ENCODE measurements around the gene STBD1. TPM values are rescaled to one million over a fixed set of nuclear protein-coding genes. Genes with fewer than 3 reads are reported as not detected.

Gene STBD1
- total and polyA plus RNA-seq, 9 of the 15 experiments (the other 6 are each of a cell fraction or from before 2014, with no cell fraction given): 0.08 to 0.64 (median 0.27) TPM; not detected in 2

DNA sequence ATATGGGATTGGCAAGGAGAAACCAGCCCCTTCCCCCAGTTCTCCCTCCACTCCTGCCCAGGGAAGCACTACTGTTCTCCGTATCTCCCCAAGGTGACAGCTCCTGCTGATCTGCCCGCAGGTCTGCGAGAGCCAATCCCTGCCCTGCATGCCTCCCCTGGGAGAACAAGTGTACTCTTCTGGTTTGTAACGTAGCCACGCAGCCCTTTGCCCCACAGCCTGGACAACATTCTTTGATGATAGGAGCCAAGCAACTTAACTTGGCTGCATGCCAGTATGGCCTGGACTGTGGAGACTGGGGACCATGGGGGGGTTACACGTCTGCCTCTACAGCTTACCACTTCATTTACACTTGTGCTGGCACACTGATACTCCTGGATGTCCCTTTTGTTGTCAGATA lies 2.0 kb downstream of the STBD1 start:
- peak overlapping the region in 1 of 2 experiments; percentile 79; a peak in 1 of 4 replicates for H3K9ac ChIP-seq (ENCODE audit: insufficient read depth in 1 of 2, low read depth in 2 of 2, low read length in 2 of 2)
- peak; percentile 76 for FAIRE-seq
- POLR2A ChIA-PET: no interaction called here

More for the DNA sequence above, 2.0 kb downstream of the STBD1 start:
- no peak overlapping the region for H3K4me3 ChIP-seq
- H3K9me1 ChIP-seq (ENCODE audit: control insufficient read depth, insufficient read depth, low read length): no peaks in the 10 kb centered on the region
- ATAC-seq (peak; percentile 27), DNase-seq (ENCODE audit: extremely low read depth in 1 of 4, low spot score in 3 of 4) (peak in 3 of 4 experiments; percentile 35 to 71 (median 47))
- BruUV-seq (replicated peaks): no TSS peak
- H2AFZ ChIP-seq (ENCODE audit: low read depth, low read length): peak overlapping the region; percentile 42
- intact Hi-C loops (cut with micrococcal nuclease): no loop called here
- no peak overlapping the region for H3K27ac ChIP-seq (ENCODE audit: extremely low read depth, low read depth, low read length)
- H4K20me1 ChIP-seq (replicated peaks; ENCODE audit: control insufficient read depth, insufficient read depth, low read length): no peaks in the 10 kb centered on the region
- in situ Hi-C loops (cut with MboI): no loop called here
- H3K27me3 ChIP-seq (ENCODE audit: control insufficient read depth in 2 of 2, insufficient read depth in 2 of 2, low read length in 2 of 2): no peaks in the 10 kb centered on the region
- H3K36me3 ChIP-seq (ENCODE audit: control insufficient read depth, insufficient read depth, low read length): no peaks in the 10 kb centered on the region
- CTCF ChIA-PET (ENCODE audit: low intra/inter-chr PET ratio): no interaction called here
- H3K9me3 ChIP-seq (replicated peaks; ENCODE audit: control insufficient read depth, insufficient read depth, low read depth, low read length): no peaks in the 10 kb centered on the region
- WGBS (ENCODE audit: insufficient coverage, low coverage, missing lambda C conversion rate): 14% methylated on average over 6 of the region's 6 CpGs
- TF ChIP-seq ETS2 (tag; IDR thresholded peaks at IDR 0.05; ENCODE audit: borderline replicate concordance, poor library complexity, severe bottlenecking) (no peak), HNRNPUL1 (IDR thresholded peaks at IDR 0.05; ENCODE audit: low read length) (no peak), BRF1 (IDR thresholded peaks at IDR 0.05; ENCODE audit: borderline replicate concordance, extremely low read depth, insufficient read length) (no peak), ARNT (IDR thresholded peaks at IDR 0.05) (no peak), NFIC (IDR thresholded peaks at IDR 0.05) (peak; percentile 98), NFIX (CRISPR knock-in tag; IDR thresholded peaks at IDR 0.05; ENCODE audit: low read depth) (peak; percentile 54)
- TF ChIP-seq, protein P1, sequence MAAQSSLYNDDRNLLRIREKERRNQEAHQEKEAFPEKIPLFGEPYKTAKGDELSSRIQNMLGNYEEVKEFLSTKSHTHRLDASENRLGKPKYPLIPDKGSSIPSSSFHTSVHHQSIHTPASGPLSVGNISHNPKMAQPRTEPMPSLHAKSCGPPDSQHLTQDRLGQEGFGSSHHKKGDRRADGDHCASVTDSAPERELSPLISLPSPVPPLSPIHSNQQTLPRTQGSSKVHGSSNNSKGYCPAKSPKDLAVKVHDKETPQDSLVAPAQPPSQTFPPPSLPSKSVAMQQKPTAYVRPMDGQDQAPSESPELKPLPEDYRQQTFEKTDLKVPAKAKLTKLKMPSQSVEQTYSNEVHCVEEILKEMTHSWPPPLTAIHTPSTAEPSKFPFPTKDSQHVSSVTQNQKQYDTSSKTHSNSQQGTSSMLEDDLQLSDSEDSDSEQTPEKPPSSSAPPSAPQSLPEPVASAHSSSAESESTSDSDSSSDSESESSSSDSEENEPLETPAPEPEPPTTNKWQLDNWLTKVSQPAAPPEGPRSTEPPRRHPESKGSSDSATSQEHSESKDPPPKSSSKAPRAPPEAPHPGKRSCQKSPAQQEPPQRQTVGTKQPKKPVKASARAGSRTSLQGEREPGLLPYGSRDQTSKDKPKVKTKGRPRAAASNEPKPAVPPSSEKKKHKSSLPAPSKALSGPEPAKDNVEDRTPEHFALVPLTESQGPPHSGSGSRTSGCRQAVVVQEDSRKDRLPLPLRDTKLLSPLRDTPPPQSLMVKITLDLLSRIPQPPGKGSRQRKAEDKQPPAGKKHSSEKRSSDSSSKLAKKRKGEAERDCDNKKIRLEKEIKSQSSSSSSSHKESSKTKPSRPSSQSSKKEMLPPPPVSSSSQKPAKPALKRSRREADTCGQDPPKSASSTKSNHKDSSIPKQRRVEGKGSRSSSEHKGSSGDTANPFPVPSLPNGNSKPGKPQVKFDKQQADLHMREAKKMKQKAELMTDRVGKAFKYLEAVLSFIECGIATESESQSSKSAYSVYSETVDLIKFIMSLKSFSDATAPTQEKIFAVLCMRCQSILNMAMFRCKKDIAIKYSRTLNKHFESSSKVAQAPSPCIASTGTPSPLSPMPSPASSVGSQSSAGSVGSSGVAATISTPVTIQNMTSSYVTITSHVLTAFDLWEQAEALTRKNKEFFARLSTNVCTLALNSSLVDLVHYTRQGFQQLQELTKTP (IDR thresholded peaks at IDR 0.05; ENCODE audit: low read depth in 1 of 2, partially characterized antibody in 2 of 2): no peak
- TF ChIP-seq, protein P2, sequence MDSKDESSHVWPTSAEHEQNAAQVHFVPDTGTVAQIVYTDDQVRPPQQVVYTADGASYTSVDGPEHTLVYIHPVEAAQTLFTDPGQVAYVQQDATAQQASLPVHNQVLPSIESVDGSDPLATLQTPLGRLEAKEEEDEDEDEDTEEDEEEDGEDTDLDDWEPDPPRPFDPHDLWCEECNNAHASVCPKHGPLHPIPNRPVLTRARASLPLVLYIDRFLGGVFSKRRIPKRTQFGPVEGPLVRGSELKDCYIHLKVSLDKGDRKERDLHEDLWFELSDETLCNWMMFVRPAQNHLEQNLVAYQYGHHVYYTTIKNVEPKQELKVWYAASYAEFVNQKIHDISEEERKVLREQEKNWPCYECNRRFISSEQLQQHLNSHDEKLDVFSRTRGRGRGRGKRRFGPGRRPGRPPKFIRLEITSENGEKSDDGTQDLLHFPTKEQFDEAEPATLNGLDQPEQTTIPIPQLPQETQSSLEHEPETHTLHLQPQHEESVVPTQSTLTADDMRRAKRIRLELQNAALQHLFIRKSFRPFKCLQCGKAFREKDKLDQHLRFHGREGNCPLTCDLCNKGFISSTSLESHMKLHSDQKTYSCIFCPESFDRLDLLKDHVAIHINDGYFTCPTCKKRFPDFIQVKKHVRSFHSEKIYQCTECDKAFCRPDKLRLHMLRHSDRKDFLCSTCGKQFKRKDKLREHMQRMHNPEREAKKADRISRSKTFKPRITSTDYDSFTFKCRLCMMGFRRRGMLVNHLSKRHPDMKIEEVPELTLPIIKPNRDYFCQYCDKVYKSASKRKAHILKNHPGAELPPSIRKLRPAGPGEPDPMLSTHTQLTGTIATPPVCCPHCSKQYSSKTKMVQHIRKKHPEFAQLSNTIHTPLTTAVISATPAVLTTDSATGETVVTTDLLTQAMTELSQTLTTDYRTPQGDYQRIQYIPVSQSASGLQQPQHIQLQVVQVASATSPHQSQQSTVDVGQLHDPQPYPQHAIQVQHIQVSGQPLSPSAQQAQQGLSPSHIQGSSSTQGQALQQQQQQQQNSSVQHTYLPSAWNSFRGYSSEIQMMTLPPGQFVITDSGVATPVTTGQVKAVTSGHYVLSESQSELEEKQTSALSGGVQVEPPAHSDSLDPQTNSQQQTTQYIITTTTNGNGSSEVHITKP (IDR thresholded peaks at IDR 0.05; ENCODE audit: partially characterized antibody): peak; percentile 79
- H3K79me2 ChIP-seq (ENCODE audit: control insufficient read depth, insufficient read depth, low read length): no peaks in the 10 kb centered on the region
- H3K4me1 ChIP-seq (replicated peaks in 1 of 2; ENCODE audit: control insufficient read depth in 2 of 2, insufficient read depth in 2 of 2, low read length in 2 of 2): peaks cover 7 to 17% of the 10 kb centered on the region in 2 experiments; a peak in 4 of 5 replicates
- no peak overlapping the region for H3K4me2 ChIP-seq (ENCODE audit: insufficient read depth, low read length)
